GM12878 (cell line): Measurements from ENCODE around the gene PLAC1. TPM values are rescaled to one million over a fixed set of nuclear protein-coding genes. Genes with fewer than 3 reads are reported as not detected.

Source experiments
- ATAC-seq: fragments of 200-7000 bp; cut with Tn5 transposase; 3 replicates; pipeline ENCODE4 v1.9.1; 2020; ENCODE audit warnings: mild to moderate bottlenecking, moderate library complexity
- BruUV-seq: library from RNA; stranded (reverse); fragments of 400-500 nt; replicated peaks from 2 replicates; lab custom pipeline; 2021; lab: Mats Ljungman, UMichigan
- CTCF ChIA-PET: fragments of 300-600 bp; sonication (Branson Sonifier 250); formaldehyde crosslinking; extraction: SDS; loops from one replicate; lab custom pipeline; 2021; ENCODE audit warnings: inconsistent platforms; lab: Yijun Ruan, JAX
- POLR2A ChIA-PET: fragments of 350-600 bp; formaldehyde crosslinking; extraction: SDS; loops from one replicate; lab custom pipeline; 2021; ENCODE audit warnings: inconsistent platforms; lab: Charles Lee
- RAD21 ChIA-PET: fragments of 300-600 bp; sonication (Branson Sonifier 250); formaldehyde crosslinking; loops from one replicate; lab custom pipeline; 2023; ENCODE audit warnings: antibody characterized with exemption; ENCODE audit not compliant: unreplicated experiment; lab: Charles Lee
- SMC1A ChIA-PET: fragments of 300-600 bp; sonication (Branson Sonifier 250); formaldehyde crosslinking; loops from one replicate; lab custom pipeline; 2023; ENCODE audit not compliant: unreplicated experiment, uncharacterized antibody; lab: Charles Lee
- DNase-seq: peaks from one replicate; pipeline ENCODE4 v3.0.0-alpha.2; 2011; ENCODE audit warnings: low read depth, low spot score
- FAIRE-seq: peaks from 3 replicates; lab custom pipeline; 2011; peaks lifted over from hg19 to GRCh38; lab: Jason Lieb, UNC
- H2AFZ ChIP-seq: 2 replicates; pipeline ENCODE4 v1.6.0; 2011; ENCODE audit warnings: low read depth, low read length, control low read depth; ENCODE audit not compliant: control insufficient read depth
- H3K27ac ChIP-seq: 2 replicates; pipeline ENCODE4 v1.5.1; 2011; ENCODE audit warnings: control low read depth; ENCODE audit not compliant: control insufficient read depth, insufficient read depth
- H3K27me3 ChIP-seq, 2 experiments: replicated peaks in 1 of 2; 2 replicates each; pipeline versions ENCODE4 v1.6.0 to v1.6.1; 2011; ENCODE audit warnings: low read length in 1 of 2; ENCODE audit not compliant: control insufficient read depth in 2 of 2, insufficient read depth in 2 of 2
- H3K36me3 ChIP-seq, 2 experiments: 2 replicates each; pipeline ENCODE4 v1.5.1; 2011; ENCODE audit warnings: low read length in 1 of 2; ENCODE audit not compliant: control insufficient read depth in 2 of 2, insufficient read depth in 2 of 2
- H3K4me1 ChIP-seq: 2 replicates; pipeline ENCODE4 v1.6.1; 2011; ENCODE audit warnings: mild to moderate bottlenecking, low read length, moderate library complexity, mixed read lengths; ENCODE audit not compliant: control insufficient read depth, insufficient read depth
- H3K4me2 ChIP-seq: 2 replicates; pipeline ENCODE4 v1.6.0; 2011; ENCODE audit warnings: control low read depth; ENCODE audit not compliant: control insufficient read depth, insufficient read depth
- H3K4me3 ChIP-seq: fragments of 200-600 bp; sonication (generic); 2 replicates; pipeline ENCODE4 v1.5.1; 2016
- H3K79me2 ChIP-seq: 2 replicates; pipeline ENCODE4 v1.6.0; 2011; ENCODE audit warnings: low read length; ENCODE audit not compliant: control insufficient read depth, insufficient read depth
- H3K9ac ChIP-seq: 2 replicates; pipeline ENCODE4 v1.8.0; 2011; ENCODE audit warnings: low read length, control low read depth, mixed read lengths; ENCODE audit not compliant: control insufficient read depth, insufficient read depth
- H3K9me3 ChIP-seq: replicated peaks from 3 replicates; pipeline ENCODE4 v1.5.1; 2011; ENCODE audit warnings: mild to moderate bottlenecking, low read length; ENCODE audit not compliant: control insufficient read depth, insufficient read depth
- H4K20me1 ChIP-seq: 2 replicates; pipeline ENCODE4 v1.6.0; 2011; ENCODE audit not compliant: control insufficient read depth, insufficient read depth
- CBX3 ChIP-seq: fragments of 200-600 bp; sonication (generic); IDR thresholded peaks from 2 replicates; pipeline ENCODE4 v1.6.1; 2016; ENCODE audit warnings: low read depth, borderline replicate concordance
- CBX5 ChIP-seq: sonication (generic); IDR thresholded peaks from 2 replicates; pipeline ENCODE4 v1.6.1; 2016; ENCODE audit warnings: low read depth, moderate library complexity, mild to moderate bottlenecking, inconsistent platforms
- FOXK2 ChIP-seq: fragments of 450-650 bp; IDR thresholded peaks from 2 replicates; pipeline ENCODE4 v1.6.1; 2017; ENCODE audit warnings: mild to moderate bottlenecking, moderate library complexity
- HDAC6 ChIP-seq: fragments of 200-600 bp; sonication (generic); IDR thresholded peaks from one replicate; pipeline ENCODE4 v1.8.0; 2017; ENCODE audit warnings: antibody characterized with exemption; ENCODE audit not compliant: unreplicated experiment
- IKZF1 ChIP-seq: fragments of 450-650 bp; conservative IDR thresholded peaks from 2 replicates; pipeline ENCODE4 v1.6.1; 2017; ENCODE audit warnings: antibody characterized with exemption, mild to moderate bottlenecking
- MEF2B ChIP-seq: fragments of 450-650 bp; IDR thresholded peaks from 2 replicates; pipeline ENCODE4 v1.6.1; 2018; ENCODE audit warnings: mild to moderate bottlenecking, moderate library complexity; ENCODE audit not compliant: partially characterized antibody, poor library complexity, severe bottlenecking
- NFIC ChIP-seq: IDR thresholded peaks from 2 replicates; pipeline ENCODE4 v1.6.1; 2012; ENCODE audit warnings: low read depth, mild to moderate bottlenecking, inconsistent platforms, low read length, moderate library complexity
- POU2F2 ChIP-seq: IDR thresholded peaks from 3 replicates; pipeline ENCODE4 v1.6.1; 2011; ENCODE audit warnings: low read depth, mild to moderate bottlenecking, low read length, borderline replicate concordance
- RFX5 ChIP-seq: IDR thresholded peaks from 2 replicates; pipeline ENCODE4 v1.6.1; 2011; ENCODE audit warnings: low read depth, low read length, improper control_type of control experiment
- RUNX3 ChIP-seq: IDR thresholded peaks from 2 replicates; pipeline ENCODE4 v1.6.1; 2012; ENCODE audit warnings: low read length, inconsistent platforms
- SREBF2 ChIP-seq: IDR thresholded peaks from 2 replicates; pipeline ENCODE4 v1.6.1; 2012; ENCODE audit warnings: mild to moderate bottlenecking, low read length
- STAT1 ChIP-seq: fragments of 450-650 bp; conservative IDR thresholded peaks from 2 replicates; pipeline ENCODE4 v1.6.1; 2014; ENCODE audit warnings: antibody characterized with exemption, mild to moderate bottlenecking
- TAF1 ChIP-seq: IDR thresholded peaks from 2 replicates; pipeline ENCODE4 v1.6.1; 2011; ENCODE audit warnings: mild to moderate bottlenecking, low read depth, low read length, borderline replicate concordance
- TCF7 ChIP-seq: IDR thresholded peaks from 2 replicates; pipeline ENCODE4 v1.6.1; 2014; ENCODE audit warnings: antibody characterized with exemption, borderline replicate concordance
- ZNF622 ChIP-seq: fragments of 450-650 bp; IDR thresholded peaks from 2 replicates; pipeline ENCODE4 v1.6.1; 2017; ENCODE audit warnings: mild to moderate bottlenecking, inconsistent platforms
- WGBS: methylation state at CpG from one replicate; pipeline ENCODE4 v1.1.6; 2016; ENCODE audit warnings: low lambda C conversion rate; ENCODE audit not compliant: insufficient replicate concordance, insufficient coverage; ENCODE audit errors: missing lambda C conversion rate; 5-methylcytosine and 5-hydroxymethylcytosine counted together
- in situ Hi-C: fragments of 300-500 bp; cut with MboI; formaldehyde crosslinking; loops from 9 replicates; pipeline ENCODE4 v1.14.3; 2018; ENCODE audit warnings: mixed read lengths
- intact Hi-C: fragments of 100-400 bp; cut with micrococcal nuclease; formaldehyde crosslinking; loops from one replicate; pipeline ENCODE4 v1.14.2; 2022; ENCODE audit not compliant: unreplicated experiment
- polyA plus RNA-seq, 11 experiments: library from polyadenylated mRNA; depleted of rRNA in 4 of 11; unstranded in 6 of 11; stranded (reverse) in 5 of 11; fragments of >200 nt; fragmentation: Nextera tagmentation in 4 of 11; fragmentation: Illumina TruSeq in 1 of 11; extraction: Ambion mirVana in 4 of 11; extraction: Trizol in 1 of 11; gene quantifications; 1 replicate in 1 of 11; 2 replicates in 10 of 11; pipeline versions ENCODE4 v1.2.1 to v1.2.3, GENCODE V29; 2011 to 2016; ENCODE audit warnings: inconsistent platforms in 2 of 11, missing spikeins in 2 of 11, low read depth in 1 of 11
- total RNA-seq, 4 experiments: library from RNA; depleted of rRNA in 3 of 4; stranded (reverse); fragments of >200 nt in 3 of 4; fragmentation: Illumina TruSeq in 1 of 4; extraction: Trizol in 1 of 4; gene quantifications; 2 replicates each; pipeline versions ENCODE4 v1.2.1 to v1.2.3, GENCODE V29; 2013 to 2021
- TF ChIP-seq, protein P1 (sequence below): IDR thresholded peaks from 2 replicates; pipeline ENCODE4 v1.6.1; 2012; ENCODE audit warnings: low read length, inconsistent platforms

The PLAC1 gene
- total and polyA plus RNA-seq, 10 of the 15 experiments (the other 5 are each of a cell fraction or from before 2014, with no cell fraction given) = 0.05 to 0.42 (median 0.17) TPM; not detected in 5

DNA sequence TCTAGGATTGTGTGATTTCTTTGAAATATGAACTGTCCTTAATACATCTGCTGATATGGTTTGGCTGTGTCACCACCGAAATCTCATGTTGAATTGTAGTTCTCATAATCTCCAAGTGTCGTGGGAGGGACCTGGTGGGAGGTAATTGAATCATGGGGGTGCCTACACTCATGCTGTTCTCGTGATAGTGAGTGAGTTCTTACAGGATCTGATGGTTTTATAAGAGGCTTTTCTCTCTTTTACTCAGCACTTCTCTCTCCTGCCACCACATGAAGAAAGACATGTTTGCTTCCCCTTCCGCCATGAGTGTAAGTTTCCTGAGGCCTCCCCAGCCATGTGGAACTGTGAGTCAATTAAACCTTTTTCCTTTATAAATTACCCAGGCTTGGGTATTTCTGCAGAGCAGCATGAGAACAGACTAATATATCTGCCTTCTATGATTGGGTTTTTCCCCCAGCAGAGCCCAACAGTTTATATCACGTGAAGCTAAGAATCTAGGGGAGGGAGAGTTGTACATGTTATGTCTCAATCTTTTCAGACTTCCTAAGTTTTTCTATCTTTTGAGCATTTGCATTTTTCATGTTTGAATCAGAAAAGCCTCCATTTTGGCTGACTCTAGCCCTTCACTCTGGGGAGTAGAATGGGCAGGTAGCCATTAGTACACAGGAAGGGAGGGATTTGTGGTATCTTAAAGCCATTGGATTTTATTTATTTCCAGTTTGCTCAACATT lies 58.9 kb downstream of the PLAC1 start:
- no peak overlapping the region for H3K27ac ChIP-seq
- RAD21 ChIA-PET = no interaction called here
- no peaks in the 10 kb centered on the region; the same call in 2 of the 3 replicates for H3K9me3 ChIP-seq
- DNase-seq = peak; percentile 8
- SMC1A ChIA-PET = no interaction called here
- no peaks in the 10 kb centered on the region for H3K79me2 ChIP-seq
- TF ChIP-seq NFIC (0 out of 2 replicates have a peak, but pooled peaks have one; percentile 25), POU2F2 (no peak), ZNF622 (no peak), RUNX3 (peak; percentile 39), CBX3 (no peak), CBX5 (0 out of 2 replicates have a peak, but pooled peaks have one; percentile 38), TCF7 (no peak), STAT1 (no peak), TAF1 (no peak), SREBF2 (no peak), FOXK2 (no peak), RFX5 (no peak), IKZF1 (no peak), HDAC6 (no peak), MEF2B (no peak)
- TF ChIP-seq, protein P1, sequence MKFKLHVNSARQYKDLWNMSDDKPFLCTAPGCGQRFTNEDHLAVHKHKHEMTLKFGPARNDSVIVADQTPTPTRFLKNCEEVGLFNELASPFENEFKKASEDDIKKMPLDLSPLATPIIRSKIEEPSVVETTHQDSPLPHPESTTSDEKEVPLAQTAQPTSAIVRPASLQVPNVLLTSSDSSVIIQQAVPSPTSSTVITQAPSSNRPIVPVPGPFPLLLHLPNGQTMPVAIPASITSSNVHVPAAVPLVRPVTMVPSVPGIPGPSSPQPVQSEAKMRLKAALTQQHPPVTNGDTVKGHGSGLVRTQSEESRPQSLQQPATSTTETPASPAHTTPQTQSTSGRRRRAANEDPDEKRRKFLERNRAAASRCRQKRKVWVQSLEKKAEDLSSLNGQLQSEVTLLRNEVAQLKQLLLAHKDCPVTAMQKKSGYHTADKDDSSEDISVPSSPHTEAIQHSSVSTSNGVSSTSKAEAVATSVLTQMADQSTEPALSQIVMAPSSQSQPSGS = 0 out of 2 replicates have a peak, but pooled peaks have one; percentile 23
- H3K36me3 ChIP-seq = no peaks in the 10 kb centered on the region
- in situ Hi-C loops = no loop called here
- H3K4me3 ChIP-seq = no peak overlapping the region
- no peak overlapping the region for H3K4me2 ChIP-seq
- CTCF ChIA-PET = no interaction called here
- H3K27me3 ChIP-seq = no peaks in the 10 kb centered on the region
- no peaks in the 10 kb centered on the region for H4K20me1 ChIP-seq
- H3K4me1 ChIP-seq = no peaks in the 10 kb centered on the region
- intact Hi-C loops = no loop called here
- no peak overlapping the region for H3K9ac ChIP-seq
- peak; percentile 74 for FAIRE-seq
- ATAC-seq = peak; percentile 58
- H2AFZ ChIP-seq = no peak overlapping the region
- BruUV-seq = no TSS peak
- POLR2A ChIA-PET = no interaction called here
- WGBS = 0% methylated on average over 5 of the region's 5 CpGs
